K562 (cell line): ENCODE data around the gene RHBDD1. TPM values are rescaled to one million over a fixed set of nuclear protein-coding genes. Genes with fewer than 3 reads are reported as not detected.
A peak's percentile ranks its signal among the peaks of the same experiment; 100 is the strongest.

Experiments
- ATAC-seq: fragments of 200-7000 bp; cut with Tn5 transposase; 3 replicates; pipeline ENCODE4 v1.9.1; 2020; ENCODE audit warnings: moderate library complexity
- BruUV-seq: library from RNA; stranded (reverse); fragments of 400-500 nt; replicated peaks from 2 replicates; lab custom pipeline; 2021; lab: Mats Ljungman, UMichigan
- CTCF ChIA-PET: fragments of 300-600 bp; formaldehyde crosslinking; extraction: SDS; loops from one replicate; lab custom pipeline; 2021; ENCODE audit warnings: low intra/inter-chr PET ratio; lab: Yijun Ruan, JAX
- POLR2A ChIA-PET: fragments of 300-600, 350-650 bp; sonication (Branson Sonifier 250); formaldehyde crosslinking; extraction: SDS; loops from one replicate; lab custom pipeline; 2021; ENCODE audit warnings: antibody characterized with exemption, inconsistent platforms; lab: Yijun Ruan, JAX
- DNase-seq, 4 experiments: peaks; one replicate each; pipeline versions ENCODE4 v3.0.0 to v3.0.0-alpha.2; 2011 to 2018; ENCODE audit warnings: low spot score in 3 of 4, mixed read lengths in 3 of 4; ENCODE audit errors: extremely low read depth in 1 of 4
- FAIRE-seq: peaks from 2 replicates; lab custom pipeline; 2011; peaks lifted over from hg19 to GRCh38; lab: Jason Lieb, UNC
- H2AFZ ChIP-seq: 2 replicates; pipeline ENCODE4 v1.6.0; 2011; ENCODE audit warnings: low read depth, low read length, control low read depth, inconsistent platforms
- H3K27ac ChIP-seq: fragments of 200-600 bp; 3 replicates; pipeline ENCODE4 v1.8.0; 2011; ENCODE audit warnings: low read depth, mild to moderate bottlenecking, control low read depth, inconsistent platforms, low read length, moderate library complexity, mixed read lengths; ENCODE audit errors: extremely low read depth
- H3K27me3 ChIP-seq, 2 experiments: fragments of 300-600 bp in 1 of 2; 2 replicates in 1 of 2; 3 replicates in 1 of 2; pipeline versions ENCODE4 v1.6.0 to v1.8.0; 2011; ENCODE audit warnings: inconsistent platforms in 2 of 2, low read length in 2 of 2, mild to moderate bottlenecking in 1 of 2, mixed read lengths in 1 of 2, moderate library complexity in 1 of 2; ENCODE audit not compliant: control insufficient read depth in 2 of 2, insufficient read depth in 2 of 2
- H3K36me3 ChIP-seq: fragments of 300-600 bp; 3 replicates; pipeline ENCODE4 v1.8.0; 2011; ENCODE audit warnings: mild to moderate bottlenecking, low read length, inconsistent platforms; ENCODE audit not compliant: control insufficient read depth, insufficient read depth
- H3K4me1 ChIP-seq, 2 experiments: fragments of 200-600 bp in 1 of 2; replicated peaks in 1 of 2; 2 replicates in 1 of 2; 3 replicates in 1 of 2; pipeline versions ENCODE4 v1.5.1 to v1.8.0; 2011; ENCODE audit warnings: inconsistent platforms in 2 of 2, low read length in 2 of 2, mild to moderate bottlenecking in 1 of 2, mixed read lengths in 1 of 2, moderate library complexity in 1 of 2; ENCODE audit not compliant: control insufficient read depth in 2 of 2, insufficient read depth in 2 of 2
- H3K4me2 ChIP-seq: 2 replicates; pipeline ENCODE4 v1.6.1; 2011; ENCODE audit warnings: low read length, control low read depth, inconsistent platforms, mixed read lengths; ENCODE audit not compliant: insufficient read depth
- H3K4me3 ChIP-seq: fragments of 200-600 bp; sonication (generic), shearing (Covaris generic); 2 replicates; pipeline ENCODE4 v1.5.1; 2016; ENCODE audit warnings: control low read depth, inconsistent platforms
- H3K79me2 ChIP-seq: fragments of 200-600 bp; 3 replicates; pipeline ENCODE4 v1.8.0; 2011; ENCODE audit warnings: low read length, inconsistent platforms; ENCODE audit not compliant: control insufficient read depth, insufficient read depth
- H3K9ac ChIP-seq, 2 experiments: 2 replicates each; pipeline versions ENCODE4 v1.6.0 to v1.6.1; 2011; ENCODE audit warnings: low read depth in 2 of 2, low read length in 2 of 2, control low read depth in 1 of 2, inconsistent platforms in 1 of 2, mild to moderate bottlenecking in 1 of 2, mixed read lengths in 1 of 2; ENCODE audit not compliant: insufficient read depth in 1 of 2
- H3K9me1 ChIP-seq: one replicate; pipeline ENCODE4 v1.6.0; 2011; ENCODE audit warnings: inconsistent platforms, mild to moderate bottlenecking, low read length, moderate library complexity; ENCODE audit not compliant: control insufficient read depth, insufficient read depth
- H3K9me3 ChIP-seq: replicated peaks from 2 replicates; pipeline ENCODE4 v1.5.1; 2011; ENCODE audit warnings: low read depth, low read length, inconsistent platforms; ENCODE audit not compliant: control insufficient read depth, insufficient read depth
- H4K20me1 ChIP-seq: replicated peaks from 2 replicates; pipeline ENCODE4 v1.6.1; 2011; ENCODE audit warnings: low read length, inconsistent platforms, mixed read lengths; ENCODE audit not compliant: control insufficient read depth, insufficient read depth
- FOXJ2 ChIP-seq: fragments of 200-800 bp; sonication (Bioruptor generic); IDR thresholded peaks from 2 replicates; pipeline ENCODE4 v1.6.1; 2016; ENCODE audit warnings: missing genetic modification characterization, missing compliant biosample characterization
- WGBS: fragments of 100-300 bp; shearing (Covaris generic); methylation state at CpG from one replicate; pipeline ENCODE4 v1.1.6; 2016; ENCODE audit warnings: low coverage, mixed read lengths; ENCODE audit not compliant: insufficient coverage; ENCODE audit errors: missing lambda C conversion rate; 5-methylcytosine and 5-hydroxymethylcytosine counted together
- in situ Hi-C: fragments of 300-500 bp; cut with MboI; formaldehyde crosslinking; loops from 4 replicates; pipeline ENCODE4 v1.15.0; 2018; ENCODE audit warnings: inconsistent platforms, mixed read lengths
- intact Hi-C: fragments of 100-400 bp; cut with micrococcal nuclease; formaldehyde crosslinking; loops from 2 replicates; pipeline ENCODE4 v1.14.2; 2022
- polyA plus RNA-seq, 8 experiments: library from polyadenylated mRNA; depleted of rRNA in 4 of 8; stranded (reverse) in 5 of 8; unstranded in 3 of 8; fragments of >200 nt; fragmentation: Nextera tagmentation in 2 of 8; fragmentation: Illumina TruSeq in 1 of 8; extraction: Ambion mirVana in 2 of 8; extraction: Trizol in 1 of 8; gene quantifications; 2 replicates each; pipeline versions ENCODE4 v1.2.1 to v1.2.3, GENCODE V29; 2011 to 2014; ENCODE audit warnings: inconsistent platforms in 1 of 8, missing spikeins in 1 of 8
- total RNA-seq, 7 experiments: library from RNA; depleted of rRNA in 6 of 7; stranded (reverse); fragments of >200 nt in 6 of 7; fragmentation: Illumina TruSeq in 2 of 7; extraction: Trizol in 2 of 7; gene quantifications; 2 replicates each; pipeline versions ENCODE4 v1.2.1 to v1.2.3, GENCODE V29; 2011 to 2021; ENCODE audit warnings: low replicate concordance in 1 of 7
- TF ChIP-seq, protein P1 (sequence below): fragments of 450-650 bp; IDR thresholded peaks from 2 replicates; pipeline ENCODE4 v1.6.1; 2016

RHBDD1 gene
- total and polyA plus RNA-seq, 9 of the 15 experiments (the other 6 are each of a cell fraction or from before 2014, with no cell fraction given) = 4.8 to 34.8 (median 15.6) TPM

DNA sequence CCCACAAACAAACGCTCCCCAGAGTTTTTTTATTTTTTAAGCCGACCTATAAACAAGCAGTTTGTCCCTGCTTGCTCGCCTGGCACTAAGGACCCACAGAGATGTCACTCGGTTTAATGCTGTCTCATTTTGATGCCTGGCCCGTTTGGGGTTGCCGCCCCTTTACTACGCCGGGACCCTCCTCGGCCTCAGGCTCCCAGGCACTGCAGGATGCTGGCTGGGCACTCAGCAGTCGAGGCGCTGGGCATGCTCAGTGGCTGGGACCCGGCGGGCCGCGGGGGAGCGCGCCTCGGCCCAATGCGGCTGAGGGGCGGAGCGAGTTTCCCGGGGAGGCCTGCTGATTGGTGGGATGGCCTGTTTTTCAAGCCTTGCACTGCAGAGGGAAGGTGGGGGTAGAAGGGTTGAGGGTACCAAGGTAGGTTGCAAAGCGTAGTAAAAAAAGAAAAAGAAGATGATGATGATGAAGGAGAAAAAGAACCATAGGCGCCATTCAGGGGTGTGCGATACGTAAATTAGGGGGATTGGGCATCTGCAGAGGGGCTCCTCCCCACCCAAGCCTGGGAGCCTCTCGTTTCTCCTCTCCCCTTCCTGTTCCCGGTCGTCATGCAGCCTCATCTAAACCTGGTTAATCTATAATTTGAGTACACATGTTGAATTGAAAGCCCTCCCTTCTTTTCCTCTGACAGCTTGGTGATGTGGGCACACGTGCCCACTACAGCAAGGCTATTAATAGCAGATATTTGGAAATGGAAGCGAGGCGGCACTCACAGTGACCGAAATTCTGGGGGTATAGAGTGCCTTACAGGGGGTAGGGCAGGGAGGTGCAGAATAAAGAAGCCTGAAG, 34.7 kb upstream of the RHBDD1 start:
- CTCF ChIA-PET = interaction anchor here (0.5 kb wide), 1 partner anchor 193 kb away, joined by 3 read pairs; no protein-coding TSS in a partner anchor
- H3K4me2 ChIP-seq = no peak overlapping the region
- no peaks in the 10 kb centered on the region for H3K9me1 ChIP-seq
- FAIRE-seq (no peak), DNase-seq (peak in 1 of 4 experiments; percentile 15), ATAC-seq (no peak)
- no peaks in the 10 kb centered on the region; a peak in 1 of 5 replicates for H3K27me3 ChIP-seq
- BruUV-seq = no TSS peak
- H3K4me3 ChIP-seq = no peak overlapping the region
- TF ChIP-seq FOXJ2 (tag) = no peak
- TF ChIP-seq, protein P1, sequence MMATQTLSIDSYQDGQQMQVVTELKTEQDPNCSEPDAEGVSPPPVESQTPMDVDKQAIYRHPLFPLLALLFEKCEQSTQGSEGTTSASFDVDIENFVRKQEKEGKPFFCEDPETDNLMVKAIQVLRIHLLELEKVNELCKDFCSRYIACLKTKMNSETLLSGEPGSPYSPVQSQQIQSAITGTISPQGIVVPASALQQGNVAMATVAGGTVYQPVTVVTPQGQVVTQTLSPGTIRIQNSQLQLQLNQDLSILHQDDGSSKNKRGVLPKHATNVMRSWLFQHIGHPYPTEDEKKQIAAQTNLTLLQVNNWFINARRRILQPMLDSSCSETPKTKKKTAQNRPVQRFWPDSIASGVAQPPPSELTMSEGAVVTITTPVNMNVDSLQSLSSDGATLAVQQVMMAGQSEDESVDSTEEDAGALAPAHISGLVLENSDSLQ = peak; percentile 74; the same call in 1 of the 2 replicates
- intact Hi-C loops (no loop called here), in situ Hi-C loops (loop anchor here (10.0 to 25.0 kb wide), 2 partner anchors 566 to 1139 kb away; no protein-coding TSS in a partner anchor)
- H3K79me2 ChIP-seq = no peaks in the 10 kb centered on the region
- H3K4me1 ChIP-seq = peaks cover 0 to 18% of the 10 kb centered on the region in 2 experiments; a peak in 2 of 5 replicates
- no peaks in the 10 kb centered on the region for H3K36me3 ChIP-seq
- no peak overlapping the region for H3K27ac ChIP-seq
- H3K9ac ChIP-seq = no peak overlapping the region
- H2AFZ ChIP-seq = no peak overlapping the region
- POLR2A ChIA-PET = no interaction called here
- H4K20me1 ChIP-seq = no peaks in the 10 kb centered on the region
- no peaks in the 10 kb centered on the region for H3K9me3 ChIP-seq
- WGBS = 55% methylated on average over 12 of the region's 33 CpGs
